ENCODE measurements around the gene TULP3.

TULP3 gene

GRCh38 chr12:2977776-2978175 lies 87.1 kb downstream of the TULP3 start:
- no peak for DNase-seq (ENCODE audit: low read depth)
- no peak overlapping the region for H3K4me3 ChIP-seq (ENCODE audit: low read depth, low read length)
- no peak for TF ChIP-seq CTCF (conservative IDR thresholded peaks at IDR 0.05; ENCODE audit: low read depth, low read length)

- no peak for DNase-seq (ENCODE audit: low read depth)
- TF ChIP-seq CTCF (conservative IDR thresholded peaks at IDR 0.05; ENCODE audit: low read depth, low read length): no peak
- H3K4me3 ChIP-seq (ENCODE audit: low read depth, low read length): no peak overlapping the region
These were observed 89.1 kb downstream of the TULP3 start for GRCh38 chr12:2979806-2980205.

- H3K4me3 ChIP-seq (ENCODE audit: low read depth, low read length): no peak overlapping the region
- TF ChIP-seq CTCF (conservative IDR thresholded peaks at IDR 0.05; ENCODE audit: low read depth, low read length): no peak
- DNase-seq (ENCODE audit: low read depth): no peak
These were observed 89.9 kb downstream of the TULP3 start for GRCh38 chr12:2980630-2981029.

- H3K4me3 ChIP-seq (ENCODE audit: low read depth, low read length): no peak overlapping the region
- no peak for DNase-seq (ENCODE audit: low read depth)
- no peak for TF ChIP-seq CTCF (conservative IDR thresholded peaks at IDR 0.05; ENCODE audit: low read depth, low read length)
These were observed 91.7 kb downstream of the TULP3 start for GRCh38 chr12:2982361-2982760.

GRCh38 chr12:2984249-2984648 lies 93.6 kb downstream of the TULP3 start:
- H3K4me3 ChIP-seq (ENCODE audit: low read depth, low read length): no peak overlapping the region
- no peak for DNase-seq (ENCODE audit: low read depth)

GRCh38 chr12:2984698-2985097 lies 94.0 kb downstream of the TULP3 start:
- TF ChIP-seq CTCF (conservative IDR thresholded peaks at IDR 0.05; ENCODE audit: low read depth, low read length): no peak

More at GRCh38 chr12:2984249-2984648, 93.6 kb downstream of the TULP3 start:
- TF ChIP-seq CTCF (conservative IDR thresholded peaks at IDR 0.05; ENCODE audit: low read depth, low read length): no peak

GRCh38 chr12:2986876-2987275 lies 96.2 kb downstream of the TULP3 start:
- DNase-seq (ENCODE audit: low read depth): no peak
- H3K4me3 ChIP-seq (ENCODE audit: low read depth, low read length): no peak overlapping the region
- no peak for TF ChIP-seq CTCF (conservative IDR thresholded peaks at IDR 0.05; ENCODE audit: low read depth, low read length)

More at GRCh38 chr12:2984698-2985097, 94.0 kb downstream of the TULP3 start:
- H3K4me3 ChIP-seq (ENCODE audit: low read depth, low read length): no peak overlapping the region
- no peak for DNase-seq (ENCODE audit: low read depth)
